ENCODE data around the gene TCEAL7.

GRCh38 chrX:103367502-103367901 lies 37.5 kb downstream of the TCEAL7 start:
- TF ChIP-seq CTCF (IDR thresholded peaks at IDR 0.05) (no peak), EZH2phosphoT487 (IDR thresholded peaks at IDR 0.05) (no peak), EZH2 (IDR thresholded peaks at IDR 0.05) (no peak)
